HG03045 (cell line): Measurements from ENCODE around the gene UBXN4.
"Not testable (repeated sequence)": the region's sequence is repeated elsewhere in the genome, so short reads cannot be mapped to it uniquely, and the experiment has no call there.

ENCODE experiments used
- ATAC-seq: cut with Tn5 transposase; IDR thresholded peaks from one replicate; pipeline ENCODE4 v1.9.1; 2021; ENCODE audit warnings: mild to moderate bottlenecking, moderate library complexity; ENCODE audit not compliant: unreplicated experiment

UBXN4 gene, protein sequence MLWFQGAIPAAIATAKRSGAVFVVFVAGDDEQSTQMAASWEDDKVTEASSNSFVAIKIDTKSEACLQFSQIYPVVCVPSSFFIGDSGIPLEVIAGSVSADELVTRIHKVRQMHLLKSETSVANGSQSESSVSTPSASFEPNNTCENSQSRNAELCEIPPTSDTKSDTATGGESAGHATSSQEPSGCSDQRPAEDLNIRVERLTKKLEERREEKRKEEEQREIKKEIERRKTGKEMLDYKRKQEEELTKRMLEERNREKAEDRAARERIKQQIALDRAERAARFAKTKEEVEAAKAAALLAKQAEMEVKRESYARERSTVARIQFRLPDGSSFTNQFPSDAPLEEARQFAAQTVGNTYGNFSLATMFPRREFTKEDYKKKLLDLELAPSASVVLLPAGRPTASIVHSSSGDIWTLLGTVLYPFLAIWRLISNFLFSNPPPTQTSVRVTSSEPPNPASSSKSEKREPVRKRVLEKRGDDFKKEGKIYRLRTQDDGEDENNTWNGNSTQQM

DNA sequence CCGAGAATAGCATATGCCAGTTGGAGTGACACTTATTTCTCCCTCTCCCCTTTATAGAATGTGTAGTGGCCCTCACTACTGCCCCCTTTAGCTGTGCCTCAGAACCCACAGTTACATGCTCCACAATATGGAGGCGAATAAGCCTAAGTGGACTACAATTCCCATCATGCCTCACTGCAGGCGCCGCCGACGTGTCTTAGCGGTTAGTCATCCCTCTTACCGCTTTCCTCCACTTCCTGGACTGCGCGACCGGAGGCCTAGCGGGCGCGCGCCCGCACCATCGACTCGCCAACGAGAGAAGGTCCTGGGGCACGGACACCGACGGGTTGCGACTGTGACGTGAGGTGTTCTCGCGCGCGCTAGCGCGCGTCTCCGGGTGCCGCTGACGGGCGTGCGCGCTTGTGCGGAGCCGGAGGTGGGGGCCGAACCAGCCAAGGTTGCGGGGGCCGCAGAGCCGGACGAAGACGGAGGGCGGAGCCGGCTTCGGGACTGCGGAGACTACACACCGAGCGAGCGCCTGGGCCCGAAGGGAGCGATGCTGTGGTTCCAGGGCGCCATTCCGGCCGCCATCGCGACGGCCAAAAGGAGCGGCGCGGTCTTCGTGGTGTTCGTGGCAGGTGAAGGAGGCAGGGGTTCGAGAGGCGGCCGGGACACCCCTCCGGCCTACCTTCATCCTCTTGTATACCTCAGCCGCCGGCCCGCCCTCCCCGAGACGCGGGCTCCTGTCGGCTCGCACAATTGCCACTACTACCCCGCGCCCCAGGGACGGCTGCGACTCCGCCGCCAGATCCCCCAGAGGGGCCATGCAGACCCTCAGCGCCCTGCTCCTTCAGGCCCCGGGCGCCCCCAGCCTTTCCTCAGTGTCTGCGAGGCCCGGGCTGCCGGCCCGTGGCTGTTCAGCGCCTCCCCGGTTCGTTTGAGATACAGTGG is at the start of gene UBXN4:
Gene UBXN4, plus strand, starts transcription at position 461 of the 930 bp plus-strand sequence. Its CDS starts 75 bp downstream, at position 536.
- ATAC-seq = peak; percentile 95

DNA sequence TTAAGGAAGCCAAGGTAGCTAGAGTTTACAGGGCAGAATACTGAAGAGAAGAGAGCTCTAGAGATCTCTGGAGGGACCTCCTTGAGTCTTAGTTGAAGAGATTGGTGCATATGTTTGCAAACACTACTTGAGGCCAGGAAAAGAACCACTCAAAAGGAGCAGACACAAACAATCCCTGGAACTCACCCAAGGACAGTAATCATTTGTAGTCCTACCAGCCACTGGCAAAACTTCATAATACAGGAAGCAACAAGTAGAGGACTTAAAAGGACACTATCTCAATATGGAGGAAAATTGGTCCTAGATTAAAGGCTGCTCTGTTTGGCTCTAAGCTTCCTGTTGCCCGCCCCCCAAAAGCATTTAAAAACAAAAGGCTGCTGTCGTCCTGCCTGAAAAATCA is 46.9 kb upstream of the UBXN4 start:
- no peak for ATAC-seq

DNA sequence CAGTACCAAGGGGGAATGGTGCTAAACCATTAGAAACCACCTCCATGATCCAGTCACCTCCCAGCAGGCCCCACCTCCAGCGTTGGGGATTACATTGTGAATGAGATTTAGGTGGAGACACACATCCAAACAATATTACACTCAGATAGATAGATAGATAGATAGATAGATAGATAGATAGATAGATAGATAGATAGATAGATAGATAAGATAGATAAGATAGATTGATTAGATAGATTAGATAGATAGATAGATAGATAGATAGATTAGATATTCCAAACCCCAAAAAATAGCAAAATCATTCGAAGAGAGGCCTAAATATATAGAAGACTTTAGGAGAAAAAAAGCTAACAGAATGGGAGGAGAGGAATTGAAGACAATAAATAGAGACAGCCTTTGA is 42.8 kb upstream of the UBXN4 start:
- no peak for ATAC-seq

DNA sequence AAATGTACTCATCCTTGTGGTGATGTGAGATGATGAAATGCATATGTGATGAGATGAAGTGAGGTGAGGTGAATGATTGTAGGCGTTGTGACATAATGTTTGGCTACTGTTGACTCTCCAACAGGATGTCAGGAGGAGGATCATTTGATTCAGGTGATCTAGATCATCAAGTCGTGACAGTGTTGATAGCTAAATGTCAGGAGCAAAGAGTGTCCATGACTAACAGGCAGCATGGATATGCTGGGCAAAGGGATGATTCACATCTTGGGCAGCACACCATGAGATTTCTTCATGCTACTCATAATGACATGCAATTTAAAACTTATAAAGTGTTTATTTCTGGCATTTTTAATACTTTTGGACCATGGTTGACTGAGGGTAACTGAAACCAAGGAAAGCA is 40.2 kb upstream of the UBXN4 start:
- ATAC-seq = no peak

DNA sequence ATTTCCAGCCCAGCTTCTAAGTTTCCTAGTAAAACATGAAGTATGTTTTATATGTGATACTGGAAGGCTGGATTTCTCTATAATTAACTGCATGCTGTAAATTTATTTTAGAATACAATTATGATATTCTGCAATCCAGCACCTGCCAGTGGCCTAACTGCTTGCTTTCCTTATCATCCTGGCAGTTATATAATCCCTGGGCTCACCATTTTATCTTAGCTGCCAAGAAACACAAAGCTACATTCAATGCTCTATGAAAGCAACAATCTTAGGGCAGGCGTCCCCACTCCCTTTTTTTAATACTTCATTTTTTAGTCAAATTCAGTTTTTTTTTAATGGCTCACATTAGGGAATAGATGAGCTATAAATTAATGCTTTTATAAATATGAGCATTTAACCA is 38.4 kb upstream of the UBXN4 start:
- no peak for ATAC-seq

DNA sequence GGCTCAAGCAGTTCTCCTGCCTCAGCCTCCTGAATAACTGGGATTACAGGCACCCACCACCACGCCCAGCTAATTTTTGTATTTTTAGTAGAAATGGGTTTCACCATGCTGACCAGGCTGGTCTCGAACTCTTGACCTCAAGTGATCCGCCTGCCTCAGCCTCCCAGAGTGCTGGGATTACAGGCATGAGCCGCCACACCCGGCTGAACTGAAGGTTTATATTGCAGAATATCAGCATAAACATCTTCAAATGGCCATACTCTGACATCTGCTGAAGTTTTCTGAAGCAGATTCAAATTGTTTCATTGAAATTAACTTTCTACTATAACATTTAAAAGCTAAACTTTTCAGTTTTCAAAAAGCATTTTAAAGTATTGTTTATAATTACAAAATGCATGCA is 37.6 kb upstream of the UBXN4 start:
- not testable (repeated sequence) for ATAC-seq

DNA sequence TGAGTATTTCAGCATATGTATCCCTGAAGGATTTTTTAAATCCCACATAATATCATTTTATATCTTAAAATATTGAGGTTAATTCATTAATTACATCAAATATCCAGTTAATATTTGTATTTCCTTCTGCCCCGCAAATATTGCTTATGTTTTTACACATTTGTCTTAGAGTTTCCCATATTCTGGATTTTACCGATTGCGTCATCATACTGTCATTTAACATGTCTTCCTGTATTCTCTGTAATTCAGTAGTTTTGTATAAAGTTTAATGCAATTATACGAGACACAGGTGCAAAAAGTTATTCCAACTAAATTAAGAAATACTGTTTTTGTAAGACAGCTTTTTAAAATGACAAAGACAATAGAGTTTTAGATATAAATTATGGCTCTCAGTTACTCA is 33.5 kb upstream of the UBXN4 start:
- no peak for ATAC-seq

DNA sequence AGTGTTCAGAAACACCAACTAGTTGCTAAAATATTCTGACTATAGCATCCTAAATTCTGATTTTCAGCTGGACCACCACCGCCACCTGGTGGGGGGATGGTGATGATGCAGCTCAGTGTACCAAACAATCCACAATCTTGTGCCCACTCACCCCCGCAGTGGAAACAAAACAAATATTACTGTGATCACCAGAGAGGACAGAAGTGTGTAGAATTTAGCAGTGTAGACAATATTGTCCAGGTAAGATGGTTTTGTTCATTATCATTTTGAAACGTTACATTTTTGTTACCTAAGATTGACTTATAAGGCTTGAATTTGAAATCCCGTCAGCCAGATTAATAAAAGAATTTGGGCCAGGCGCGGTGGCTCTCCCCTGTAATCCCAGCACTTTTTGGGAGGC is 31.7 kb upstream of the UBXN4 start:
- ATAC-seq = no peak

DNA sequence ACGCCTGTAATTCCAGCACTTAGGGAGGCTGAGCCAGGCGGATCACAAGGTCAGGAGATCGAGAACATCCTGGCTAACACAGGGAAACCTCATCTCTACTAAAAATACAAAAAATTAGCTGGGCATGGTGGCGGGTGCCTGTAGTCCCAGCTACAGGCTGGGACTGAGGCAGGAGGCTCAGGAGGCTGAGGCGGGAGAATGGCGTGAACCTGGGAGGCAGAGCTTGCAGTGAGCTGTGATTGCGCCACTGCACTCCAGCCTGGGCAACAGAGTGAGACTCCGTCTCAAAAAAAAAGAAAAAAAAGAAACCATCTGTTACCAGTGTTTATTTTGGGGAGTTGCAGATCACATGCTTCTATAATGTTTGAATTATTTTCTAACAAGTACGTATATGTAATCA is 26.6 kb upstream of the UBXN4 start:
- ATAC-seq = not testable (repeated sequence)

DNA sequence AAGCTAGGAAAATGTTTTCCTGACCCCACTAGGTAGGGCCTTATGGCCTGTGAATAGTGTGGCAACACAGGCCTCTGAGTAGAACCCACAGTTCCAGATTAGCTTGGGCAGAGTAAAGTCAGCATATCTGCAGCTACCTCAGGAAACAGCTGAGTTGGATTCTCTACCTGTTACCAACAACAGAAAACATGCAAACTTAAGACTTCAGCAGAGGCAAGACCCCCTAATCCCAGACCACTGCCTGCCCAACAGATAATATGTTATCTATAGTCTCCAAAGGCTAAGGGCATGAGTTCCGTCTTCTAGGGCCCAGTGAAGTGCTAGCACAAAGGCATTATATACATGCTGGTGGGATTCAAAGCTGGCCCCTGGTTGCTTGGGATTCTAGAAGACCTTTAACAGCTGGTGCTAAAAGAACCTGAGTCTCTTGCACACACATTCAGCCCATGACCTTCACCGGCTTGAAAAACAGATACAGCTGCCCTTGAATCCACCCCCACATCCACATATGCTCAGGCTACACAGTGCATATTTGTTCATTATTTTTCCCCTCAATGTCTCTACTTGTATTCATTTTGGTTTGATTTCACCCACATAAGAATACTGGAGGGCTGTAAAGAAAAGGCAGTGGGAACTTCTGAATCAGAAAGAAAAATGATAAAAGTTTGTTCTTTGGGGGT is 13.5 kb upstream of the UBXN4 start:
- ATAC-seq = no peak

DNA sequence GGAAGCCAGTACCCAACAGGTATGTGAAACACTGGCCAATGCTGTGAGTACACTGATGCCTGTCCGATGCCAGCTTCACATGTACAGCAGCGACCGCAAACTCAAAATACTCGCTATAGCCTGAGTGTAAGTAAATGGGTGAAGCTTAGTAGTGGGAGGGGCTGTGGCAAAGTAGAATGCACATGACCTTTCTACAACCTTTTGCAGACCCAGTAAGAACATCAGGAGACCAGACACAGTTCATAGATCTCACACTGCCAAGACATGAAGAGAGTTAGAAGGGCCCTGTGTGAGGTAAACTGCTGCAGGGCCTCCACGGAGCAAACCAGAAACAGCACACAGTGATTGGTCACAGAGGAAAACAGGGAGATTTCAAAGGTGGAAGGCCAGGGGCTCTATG is 9.1 kb upstream of the UBXN4 start:
- no peak for ATAC-seq

DNA sequence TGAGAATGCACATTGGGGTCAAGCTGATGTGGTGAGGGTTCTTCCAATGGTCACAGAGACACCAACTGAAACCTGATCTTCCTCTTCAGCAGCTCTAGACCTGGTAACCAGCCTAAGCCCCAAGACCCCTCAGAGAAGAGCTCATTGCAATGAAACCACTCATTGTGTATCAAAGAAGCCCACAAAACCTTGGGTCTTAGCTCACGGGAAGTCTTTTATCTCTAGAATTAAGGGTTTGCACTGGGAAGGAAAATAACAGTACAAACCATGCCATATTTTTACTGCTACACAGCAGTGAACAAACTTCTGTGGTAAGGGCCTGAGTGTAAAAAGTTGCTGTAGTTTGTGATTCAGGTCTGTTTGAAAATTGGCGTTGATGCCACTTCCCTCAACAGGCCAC is 8.6 kb upstream of the UBXN4 start:
- no peak for ATAC-seq

DNA sequence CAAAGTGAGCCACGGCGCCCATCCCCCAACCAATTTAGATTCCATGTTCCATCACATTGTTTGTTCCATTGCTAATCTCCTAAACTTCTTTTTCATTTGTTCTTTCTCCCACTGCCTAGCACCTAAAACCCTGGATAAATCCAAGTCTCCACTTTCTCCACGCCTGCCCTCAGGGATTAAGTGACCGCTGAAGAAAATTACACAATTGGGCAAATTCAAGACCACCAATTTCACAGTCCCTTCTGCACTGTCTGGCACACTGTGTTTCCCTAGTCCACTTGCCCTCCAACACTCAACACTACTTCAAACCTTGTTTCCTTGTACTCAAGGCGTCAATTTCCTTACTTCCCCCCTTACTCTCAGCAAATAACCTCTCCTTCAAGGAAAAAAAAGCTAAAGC is 5.1 kb upstream of the UBXN4 start:
- no peak for ATAC-seq

DNA sequence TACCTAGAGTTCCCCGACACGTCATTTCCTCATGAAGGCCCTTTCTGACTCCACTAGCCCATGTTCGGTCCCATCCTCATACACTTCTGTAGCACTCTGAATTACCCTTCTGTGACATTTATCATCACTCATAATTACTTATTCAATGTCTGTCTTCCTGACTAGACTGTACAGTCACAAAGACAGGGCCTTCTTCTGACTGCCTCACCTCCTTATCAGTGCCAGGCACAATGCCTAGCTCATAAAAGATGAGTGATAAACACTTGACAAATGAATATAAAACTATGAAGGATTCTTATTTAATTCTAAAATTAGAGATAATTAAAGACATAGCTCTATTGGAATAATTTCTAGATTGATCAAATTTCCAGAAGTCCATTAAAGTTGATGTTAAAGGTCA is 1.4 kb upstream of the UBXN4 start:
- no peak for ATAC-seq

DNA sequence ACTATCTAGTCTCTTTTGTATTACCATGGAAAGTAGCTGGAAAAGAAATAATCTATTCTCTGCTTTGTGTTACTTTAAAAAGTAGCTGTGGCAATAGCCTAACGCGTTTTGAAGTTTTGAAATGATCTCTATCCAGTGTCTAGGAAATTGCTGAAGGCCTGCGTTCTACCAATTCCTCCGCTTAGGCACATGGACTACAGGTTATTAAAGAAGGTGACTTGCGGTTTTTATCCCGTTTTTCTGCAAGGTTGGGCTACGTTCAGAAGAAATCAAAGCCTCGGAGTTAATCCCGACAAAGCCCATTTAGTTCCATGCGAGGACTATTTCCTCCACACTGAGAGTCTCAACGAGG is 636 bp upstream of the UBXN4 start:
- no peak for ATAC-seq

DNA sequence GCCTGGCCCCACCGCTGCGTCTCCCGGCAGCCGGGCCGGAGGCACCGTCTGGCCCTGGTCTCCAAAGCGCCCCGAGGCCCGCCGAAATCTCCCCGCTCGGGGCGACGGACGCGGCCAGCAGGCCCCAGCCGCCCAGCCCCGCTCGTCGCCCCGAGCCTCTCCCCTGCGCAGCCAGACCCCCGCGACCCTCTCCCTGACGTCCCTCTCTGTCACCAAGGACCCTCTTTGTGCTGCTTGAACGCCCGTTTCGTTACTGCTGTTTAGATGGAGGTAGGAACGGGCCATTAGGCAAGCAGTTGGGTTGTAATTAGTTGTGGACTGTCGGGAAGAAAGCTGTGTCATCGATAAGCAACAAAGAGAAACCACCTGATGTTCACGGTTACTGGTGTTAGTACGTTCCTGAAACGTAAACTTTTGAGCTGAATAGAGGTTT is 686 bp downstream of the UBXN4 start:
- ATAC-seq = peak; percentile 25

DNA sequence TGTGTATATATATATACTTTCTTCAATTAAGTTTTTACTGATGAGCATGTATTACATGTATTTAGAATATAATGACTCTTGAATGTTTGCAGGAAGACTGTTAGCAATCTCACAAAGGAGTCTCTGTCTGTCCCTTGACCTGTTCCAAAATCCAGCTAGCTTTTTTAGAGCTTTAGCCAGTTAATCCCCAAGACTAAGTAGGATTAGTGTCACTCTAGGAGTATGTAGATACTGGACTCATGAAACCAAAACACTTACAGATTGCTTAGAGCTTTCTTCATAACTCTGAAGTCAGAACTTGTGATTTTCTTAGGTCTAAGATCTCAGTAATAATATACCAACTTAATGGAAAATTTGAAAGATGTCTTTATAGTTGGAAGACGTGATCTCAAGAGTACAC is 2.2 kb downstream of the UBXN4 start:
- ATAC-seq = no peak

DNA sequence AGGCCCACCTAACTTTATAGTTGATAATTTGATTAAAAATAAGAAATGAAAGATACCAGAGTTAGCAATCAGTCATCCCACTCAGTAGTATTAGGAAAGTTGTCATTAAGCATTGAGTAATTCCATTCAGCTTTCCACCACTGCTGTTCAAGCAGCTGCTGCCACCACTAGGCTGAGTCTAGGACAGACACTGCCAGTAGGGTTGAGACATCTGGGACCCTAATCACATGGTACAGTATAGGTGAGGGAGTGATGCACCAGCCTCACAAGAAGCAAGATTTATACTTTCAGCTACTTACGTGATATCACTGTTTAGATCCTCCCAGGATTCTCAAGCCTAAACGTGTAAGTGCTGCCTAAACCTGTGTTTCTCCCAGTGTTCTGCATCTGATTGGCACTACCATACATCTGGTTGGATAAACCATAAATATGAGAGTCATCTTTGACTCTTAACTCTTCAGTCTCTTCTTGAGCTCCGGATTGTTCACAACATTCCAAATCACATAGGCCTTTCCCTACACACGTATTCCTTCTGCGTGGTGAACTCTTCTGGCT is 3.2 kb downstream of the UBXN4 start:
- ATAC-seq = no peak

DNA sequence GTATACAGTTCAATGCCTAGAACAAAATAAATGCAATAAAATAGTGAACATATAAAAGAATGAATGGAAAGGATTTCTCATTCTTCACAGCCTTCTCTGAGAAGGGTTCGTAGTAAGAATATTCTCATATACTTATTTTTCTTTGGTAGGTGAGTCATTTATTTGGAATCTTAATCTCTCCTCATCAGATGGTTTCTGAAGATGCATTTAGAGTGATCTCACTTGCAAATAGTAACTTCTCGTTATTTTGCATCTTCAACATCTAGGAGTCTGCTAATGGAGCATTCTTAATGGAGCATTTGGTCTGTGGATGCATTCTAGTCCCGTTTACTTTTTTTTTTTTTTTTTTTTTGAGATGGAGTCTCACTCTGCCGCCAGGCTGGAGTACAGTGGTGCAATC is 3.9 kb downstream of the UBXN4 start:
- ATAC-seq = no peak

DNA sequence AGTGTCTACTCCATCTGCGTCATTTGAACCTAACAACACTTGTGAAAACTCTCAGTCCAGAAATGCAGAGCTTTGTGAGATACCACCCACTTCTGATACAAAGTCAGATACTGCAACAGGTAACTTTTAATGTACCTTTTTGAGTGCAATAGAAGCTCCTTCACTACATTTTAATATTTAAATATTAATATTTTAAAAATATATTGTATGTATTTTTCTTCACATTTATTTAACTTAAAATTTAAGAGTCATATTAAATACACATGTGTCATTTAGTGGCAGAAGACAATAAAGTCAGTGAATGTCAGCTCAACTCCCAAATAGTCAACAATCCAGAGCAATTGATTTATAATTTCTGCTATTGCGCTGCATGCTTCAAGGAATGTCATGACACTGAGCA is 13.9 kb downstream of the UBXN4 start:
- ATAC-seq = no peak

DNA sequence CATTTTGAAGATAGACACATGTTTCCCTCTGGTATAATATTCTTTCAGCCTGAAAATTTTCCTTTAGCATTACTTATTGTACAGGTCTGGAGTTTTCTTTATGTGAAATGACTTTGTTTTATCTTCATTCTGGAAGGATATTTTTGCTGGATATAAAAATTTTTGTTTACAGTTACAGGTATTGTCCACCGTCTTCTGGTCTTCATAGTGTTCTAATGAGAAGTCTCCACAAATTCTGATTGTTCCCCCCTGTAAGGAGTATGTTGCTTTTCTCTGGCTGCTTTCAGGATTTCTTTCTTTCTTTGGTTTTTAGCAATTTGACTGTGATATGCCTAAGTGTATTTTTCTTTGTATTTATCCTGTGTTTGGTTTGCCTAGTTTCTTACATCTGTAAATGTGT is 15.0 kb downstream of the UBXN4 start:
- ATAC-seq = no peak
